ENCODE results near the gene CCDC154.
"Not testable (repeated sequence)": the region's sequence is repeated elsewhere in the genome, so short reads cannot be mapped to it uniquely, and the experiment has no call there.

Gene CCDC154

DNA sequence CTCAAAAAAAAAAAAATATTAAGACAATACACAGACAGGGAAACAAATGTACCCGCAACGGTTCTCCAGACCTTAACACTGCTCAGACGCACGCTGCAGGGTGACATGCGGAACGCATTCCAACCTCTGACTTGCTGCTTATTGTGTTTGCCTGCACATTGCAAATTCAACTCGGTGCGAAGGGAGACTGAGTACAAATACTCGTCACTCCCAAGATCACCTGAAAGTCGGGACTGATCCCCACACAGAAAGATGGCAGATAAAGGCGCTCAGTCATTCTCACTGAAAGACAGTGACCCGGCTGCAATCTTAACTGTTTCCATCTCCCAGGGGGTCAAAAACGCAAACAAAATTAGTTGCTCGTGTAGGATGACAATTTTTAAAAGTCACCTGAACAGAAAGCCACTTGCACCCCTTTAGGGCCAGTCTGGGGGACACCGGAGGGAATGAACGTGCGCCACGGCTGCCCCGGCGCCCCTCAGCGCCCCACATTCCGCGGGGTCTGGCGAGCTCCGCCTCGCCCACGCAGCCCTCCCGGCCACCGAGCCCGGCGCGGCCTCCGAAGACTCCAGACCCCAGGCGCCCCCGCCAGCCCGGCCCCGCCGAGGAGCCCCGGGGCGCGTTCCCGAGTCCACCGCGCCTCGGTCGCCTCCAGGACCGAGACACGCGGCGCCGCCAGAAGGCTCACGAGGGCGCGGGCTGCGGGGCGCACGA lies 29.9 kb upstream of the CCDC154 start:
- no peak for DNase-seq

DNA sequence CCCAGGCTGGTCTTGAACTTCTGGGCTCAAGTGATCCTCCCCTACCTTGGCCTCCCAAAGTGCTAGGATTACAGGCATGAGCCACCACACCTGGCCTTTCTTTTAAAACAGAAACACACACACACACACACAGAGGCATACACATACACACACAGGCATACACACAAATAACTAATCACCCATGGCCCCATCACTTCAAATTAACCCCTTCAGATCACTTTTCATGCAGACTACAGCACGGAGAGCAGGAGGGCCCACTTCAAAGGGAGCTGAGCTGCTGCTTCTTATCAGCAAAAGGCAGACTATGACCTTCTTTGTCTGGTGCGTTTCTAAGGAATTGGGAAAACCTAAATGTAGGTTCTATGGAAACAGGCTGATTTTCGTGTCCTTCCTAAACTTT lies 28.6 kb upstream of the CCDC154 start:
- DNase-seq: no peak

DNA sequence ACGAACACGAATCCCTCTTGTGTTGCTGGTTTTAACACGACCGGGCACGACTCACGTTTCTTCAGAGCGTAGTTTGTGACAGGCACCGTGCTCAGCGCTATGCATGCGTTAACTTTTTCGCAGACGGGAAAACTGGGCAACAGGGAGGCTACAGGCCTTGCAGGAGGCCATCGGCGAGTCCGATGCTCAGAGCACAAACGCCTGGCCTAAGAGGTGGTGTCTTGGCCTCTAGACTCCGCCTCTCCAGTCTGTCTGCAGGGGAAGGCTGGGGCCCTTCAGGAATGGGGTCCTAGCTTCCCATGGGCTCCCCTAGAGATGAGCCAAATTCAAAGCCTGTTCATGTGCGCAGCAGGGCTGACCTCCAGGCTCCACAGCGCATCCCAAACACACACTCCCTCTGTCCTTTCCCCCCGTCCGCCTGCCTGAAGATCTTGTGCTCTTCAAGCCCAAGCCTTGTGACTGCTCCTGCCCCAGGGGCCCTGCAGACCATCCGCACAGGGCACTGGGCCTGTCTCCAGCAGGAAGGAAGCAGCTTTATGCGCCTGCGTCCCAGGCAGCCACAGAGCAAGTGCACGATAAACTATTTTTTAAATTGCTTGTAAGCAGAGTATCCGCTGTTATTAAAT lies 27.3 kb upstream of the CCDC154 start:
- DNase-seq: no peak

DNA sequence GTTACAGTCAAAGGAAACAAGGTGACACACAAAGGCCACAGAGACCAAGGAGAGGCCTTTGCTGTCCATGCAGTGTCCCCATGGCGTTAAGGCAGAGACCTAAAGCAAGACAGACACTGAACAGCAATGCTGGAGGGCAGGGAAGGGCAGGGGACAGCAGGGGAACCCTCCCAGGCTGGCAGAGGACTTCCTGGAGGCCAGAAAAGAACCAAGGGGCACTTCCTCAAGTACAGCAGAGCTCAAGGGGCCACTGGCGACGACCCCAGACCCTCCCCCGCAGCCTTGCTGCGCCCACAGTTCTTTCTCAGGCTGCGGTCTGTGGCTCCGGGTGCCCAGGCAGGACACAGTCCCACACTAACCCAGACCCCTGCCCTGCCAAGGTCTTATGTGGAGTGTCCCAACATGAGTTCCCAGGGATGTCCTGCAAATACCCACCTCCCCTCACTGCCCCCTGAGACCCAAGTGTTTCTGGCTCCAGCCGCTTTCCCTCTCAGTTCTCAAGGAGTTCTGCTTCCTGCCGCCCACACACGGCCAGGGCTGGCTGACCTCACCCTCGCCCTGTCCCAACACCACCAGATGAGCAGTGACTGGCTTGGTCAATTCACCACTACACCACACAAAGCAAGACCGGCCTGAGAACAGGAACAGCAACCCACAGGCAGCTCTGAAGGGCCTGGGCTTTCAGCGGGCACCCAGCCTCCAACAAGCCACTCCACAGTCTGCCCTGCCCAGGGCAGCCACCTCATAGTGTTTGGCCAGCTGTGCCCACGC lies 26.3 kb upstream of the CCDC154 start:
- DNase-seq: no peak

DNA sequence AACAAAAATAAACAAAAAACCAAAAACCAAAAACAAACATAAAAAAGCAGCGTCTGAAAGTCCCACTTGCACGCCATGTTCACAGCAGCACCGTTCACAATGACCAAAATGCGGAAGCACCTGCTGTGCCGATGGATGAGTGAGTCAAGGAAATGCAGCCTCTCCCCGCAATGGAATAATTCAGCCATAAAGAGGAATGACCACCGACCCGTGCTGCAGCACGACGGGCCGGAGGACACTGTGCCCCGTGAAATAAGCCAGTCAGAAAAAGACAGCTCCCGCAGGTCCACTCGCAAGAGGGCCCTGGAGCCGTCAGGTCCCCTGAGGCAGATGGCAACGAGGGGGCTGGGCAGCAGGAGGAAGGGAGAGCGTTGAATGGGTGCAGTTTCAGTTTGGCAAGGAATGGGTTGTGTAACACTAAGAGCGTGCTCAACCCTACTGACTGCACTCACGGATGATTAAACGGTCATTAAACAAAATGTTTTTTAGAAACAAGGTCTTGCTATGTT lies 25.4 kb upstream of the CCDC154 start:
- no peak for DNase-seq

DNA sequence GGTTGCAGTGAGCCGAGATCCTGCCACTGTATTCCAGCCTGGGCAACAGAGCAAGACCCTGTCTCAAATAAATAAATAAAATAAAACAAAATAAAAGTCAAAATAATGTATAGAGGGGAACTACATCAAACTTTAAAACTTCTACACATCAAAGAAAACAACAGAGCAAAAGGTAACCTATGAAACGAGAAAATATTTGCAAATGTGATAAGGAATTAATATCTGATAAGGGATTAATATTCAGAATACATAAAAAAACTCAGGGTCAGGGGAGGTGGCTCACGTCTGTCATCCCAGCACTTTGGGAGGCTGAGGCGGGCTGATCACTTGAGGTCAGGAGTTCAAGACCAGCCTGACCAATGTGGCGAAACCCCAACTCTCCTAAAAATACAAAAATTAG lies 24.8 kb upstream of the CCDC154 start:
- not testable (repeated sequence) for DNase-seq

DNA sequence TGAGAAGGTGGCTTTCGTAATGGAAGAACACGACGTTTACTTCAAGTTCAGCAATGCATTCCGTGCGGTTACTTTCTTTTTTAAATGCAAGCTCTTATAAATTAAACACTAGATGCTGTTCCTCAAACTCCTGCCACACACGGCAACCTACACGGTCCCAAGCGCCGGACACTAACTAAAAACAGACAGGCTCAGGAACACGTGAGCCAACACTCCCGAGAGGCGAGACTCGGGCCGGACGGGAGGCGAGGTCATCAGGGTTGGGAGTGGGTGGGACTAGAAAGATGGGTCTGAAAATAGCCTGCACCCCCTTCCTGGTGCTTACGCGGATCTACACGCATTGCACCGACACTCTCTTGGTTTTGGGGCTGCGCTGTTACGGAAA lies 24.1 kb upstream of the CCDC154 start:
- no peak for DNase-seq

DNA sequence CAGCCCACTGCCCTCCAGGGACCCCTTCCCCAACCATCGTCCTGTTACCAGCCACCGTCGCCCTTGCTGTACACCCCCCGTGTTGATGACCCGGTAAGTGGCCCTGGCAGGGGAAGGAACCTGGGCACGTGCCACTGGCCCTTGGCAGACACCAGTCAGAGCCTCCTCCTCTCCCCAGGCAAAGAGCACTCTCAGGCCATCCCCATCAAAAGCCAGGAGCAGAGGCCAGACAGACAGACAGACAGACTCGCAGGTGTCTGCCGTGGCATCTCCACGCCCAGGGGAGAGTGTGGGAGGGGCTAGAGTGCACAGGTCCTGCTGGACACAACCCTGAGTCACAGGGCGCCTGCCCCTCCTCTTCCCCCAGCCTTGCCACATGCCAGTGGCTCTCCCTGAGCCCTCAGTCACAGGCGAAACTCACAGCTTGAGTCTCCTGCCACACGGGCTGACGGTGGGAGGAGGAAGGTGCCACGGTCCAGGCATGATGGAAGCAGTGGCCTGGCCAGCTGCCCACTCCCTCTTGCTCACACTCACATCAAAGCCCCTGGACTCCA lies 22.7 kb upstream of the CCDC154 start:
- DNase-seq: no peak

DNA sequence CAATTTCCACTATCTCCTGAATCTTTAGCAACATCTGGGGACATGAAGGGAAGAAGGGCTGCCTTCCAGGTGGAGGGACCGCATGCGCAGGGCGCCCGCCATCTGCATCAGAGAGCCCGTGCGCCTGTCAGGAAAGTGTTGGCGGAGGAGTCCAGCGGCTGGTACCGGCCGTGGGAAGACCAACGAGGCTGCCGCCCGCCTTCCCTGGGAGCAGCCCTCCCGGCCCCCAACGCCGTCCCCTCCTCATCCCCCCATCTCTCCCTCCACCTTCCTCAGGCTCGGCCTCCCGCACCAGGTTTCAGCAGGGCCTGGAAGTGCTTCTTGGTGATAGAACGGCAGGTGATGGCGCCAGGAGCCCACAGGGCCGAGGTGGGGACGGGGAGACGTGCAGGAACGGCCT lies 21.7 kb upstream of the CCDC154 start:
- DNase-seq: no peak

DNA sequence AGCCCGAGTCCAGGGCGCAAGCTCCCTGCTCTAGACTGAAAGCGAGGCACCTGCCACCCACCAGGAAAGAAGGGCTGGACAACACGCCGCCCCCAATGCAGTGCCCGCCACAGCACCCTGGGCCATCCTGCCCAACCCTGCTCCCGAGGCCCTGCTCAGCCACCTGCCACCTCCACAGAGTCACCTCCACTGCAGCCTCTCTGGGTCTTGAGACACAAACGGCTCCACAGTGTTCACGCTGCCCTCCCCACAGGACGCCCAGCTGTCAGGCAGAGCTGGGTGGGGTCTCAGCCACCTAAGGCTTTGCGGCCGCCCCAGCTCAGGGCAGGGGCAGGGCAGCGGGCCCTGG lies 21.2 kb upstream of the CCDC154 start:
- DNase-seq: no peak

DNA sequence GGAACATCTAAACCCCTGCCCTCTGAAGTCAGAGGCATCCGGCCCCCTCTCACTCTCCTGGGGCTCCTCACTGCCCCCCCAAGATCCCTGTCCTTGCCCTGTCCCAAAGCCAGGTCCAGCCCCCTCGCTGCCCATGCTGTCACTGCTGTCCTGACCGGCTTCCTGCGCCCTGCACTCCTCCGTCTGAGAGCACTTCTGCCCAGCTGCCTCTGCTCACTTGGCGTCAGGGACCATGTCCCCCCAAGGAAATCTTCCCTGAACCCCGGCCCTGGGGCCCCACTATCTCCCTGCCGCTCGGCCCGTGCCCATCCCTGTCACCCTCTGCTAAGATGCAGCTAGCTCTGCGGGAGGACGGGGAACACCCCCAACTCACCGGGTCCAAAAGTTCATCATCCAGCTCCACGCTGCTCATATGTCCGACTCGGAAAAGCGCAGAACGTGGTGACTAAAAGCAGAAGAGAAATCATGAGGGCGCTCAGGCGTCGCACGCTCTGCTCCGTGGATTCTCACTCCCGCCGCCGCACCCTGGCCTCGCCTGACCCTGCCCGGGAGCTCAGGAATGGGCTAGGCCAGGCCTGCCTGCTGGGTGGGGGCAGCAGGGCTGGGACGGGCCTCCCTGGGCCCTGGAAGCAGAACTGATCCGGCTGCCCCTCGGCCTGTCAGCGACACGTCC lies 20.7 kb upstream of the CCDC154 start:
- no peak for DNase-seq

DNA sequence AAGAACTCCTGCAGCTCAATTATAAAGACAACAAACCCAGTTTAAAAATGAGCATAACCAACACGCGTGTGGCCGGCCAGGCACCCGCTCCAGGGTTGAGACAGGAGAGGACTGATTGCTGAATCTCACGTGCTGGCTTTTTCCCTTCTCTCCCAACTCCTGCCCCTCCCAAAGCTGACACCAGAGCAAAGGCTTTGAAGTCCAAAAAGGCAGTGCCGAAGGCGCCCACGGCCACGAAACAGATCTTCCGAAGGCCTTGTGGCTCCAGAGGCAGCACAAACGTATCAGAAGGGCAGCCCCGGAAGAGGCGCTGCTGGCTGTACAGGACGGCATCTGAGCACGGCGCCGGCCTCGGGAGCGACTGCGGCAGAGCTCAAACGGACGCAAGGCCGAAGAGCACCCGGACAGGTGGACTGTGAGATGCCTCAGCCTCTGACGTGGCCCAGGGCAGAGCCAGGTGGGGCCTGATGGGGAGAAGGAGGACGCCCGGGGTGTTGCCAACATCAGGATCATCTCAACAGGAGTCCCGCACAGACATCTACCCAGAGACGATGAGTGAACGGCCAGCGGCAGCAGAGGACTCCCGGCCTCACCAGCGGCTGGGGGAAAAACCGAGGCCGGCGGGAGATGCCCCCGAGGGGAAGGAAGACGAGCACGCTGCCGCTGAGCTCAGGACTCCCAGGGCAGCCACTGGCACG lies 20.0 kb upstream of the CCDC154 start:
- no peak for DNase-seq

DNA sequence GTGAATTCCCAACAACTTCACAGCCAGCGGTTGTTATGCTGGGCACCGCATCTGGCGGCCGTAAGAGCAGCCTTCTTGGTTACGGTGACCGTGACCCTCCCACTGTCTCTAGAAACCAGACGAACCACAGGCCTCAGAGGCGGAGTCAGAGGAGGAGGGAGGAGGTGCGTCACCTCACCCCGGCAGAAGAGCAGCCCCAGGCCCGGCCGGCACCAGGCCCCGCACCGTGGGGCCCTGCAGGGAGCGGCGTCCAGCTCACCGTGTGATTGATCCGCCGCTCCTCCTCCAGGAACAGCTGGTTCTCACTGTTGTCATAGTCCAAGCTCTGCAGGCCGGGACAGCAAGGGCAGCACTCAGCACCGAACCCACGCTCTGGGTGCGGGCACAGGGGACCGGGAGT lies 16.8 kb upstream of the CCDC154 start:
- no peak for DNase-seq

DNA sequence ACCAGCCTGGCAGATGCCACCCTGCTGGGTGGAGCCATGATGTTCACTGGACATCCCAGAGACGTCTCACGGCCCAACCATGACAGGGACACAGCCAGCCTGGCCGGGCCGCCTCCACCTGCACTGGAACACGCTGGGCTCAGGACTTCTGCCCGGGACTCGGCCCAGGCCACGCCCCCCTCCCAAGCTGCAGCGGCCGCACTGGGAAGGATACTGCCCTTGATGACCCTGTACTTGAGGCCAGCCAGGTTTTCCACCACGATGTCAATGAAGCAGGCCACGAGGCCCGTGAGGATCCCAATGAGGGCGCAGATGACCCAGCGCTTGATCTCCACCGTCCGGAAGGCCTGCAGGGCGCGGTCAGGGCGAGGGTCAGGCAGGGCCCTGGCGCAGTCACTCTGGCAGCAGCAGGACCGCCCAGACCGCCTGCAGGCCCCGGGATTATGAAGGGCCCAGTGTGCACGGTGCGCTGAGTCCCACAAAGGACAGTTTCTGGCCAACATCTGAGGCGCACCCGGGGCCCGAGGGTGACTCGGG lies 16.3 kb upstream of the CCDC154 start:
- no peak for DNase-seq

DNA sequence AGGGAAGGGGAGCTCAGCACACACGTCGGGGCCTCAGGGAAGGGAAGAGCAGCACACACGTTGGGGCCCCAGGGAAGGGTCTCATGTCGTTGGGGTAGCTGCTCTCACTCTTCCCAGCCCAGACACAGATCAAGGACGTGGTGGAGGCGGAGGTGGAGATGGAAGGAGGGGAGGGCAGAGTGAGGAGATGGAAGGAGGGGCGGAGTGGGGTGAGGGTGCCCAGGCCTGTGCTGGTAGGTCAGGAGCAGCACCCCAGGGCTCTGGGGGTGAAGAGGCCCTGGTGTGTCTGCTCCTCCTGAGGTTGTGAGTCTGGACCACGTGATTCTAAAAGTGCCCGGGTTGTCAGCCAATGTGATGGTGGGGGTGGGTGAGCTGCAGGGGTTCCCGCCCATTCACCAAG lies 15.6 kb upstream of the CCDC154 start:
- DNase-seq: no peak

DNA sequence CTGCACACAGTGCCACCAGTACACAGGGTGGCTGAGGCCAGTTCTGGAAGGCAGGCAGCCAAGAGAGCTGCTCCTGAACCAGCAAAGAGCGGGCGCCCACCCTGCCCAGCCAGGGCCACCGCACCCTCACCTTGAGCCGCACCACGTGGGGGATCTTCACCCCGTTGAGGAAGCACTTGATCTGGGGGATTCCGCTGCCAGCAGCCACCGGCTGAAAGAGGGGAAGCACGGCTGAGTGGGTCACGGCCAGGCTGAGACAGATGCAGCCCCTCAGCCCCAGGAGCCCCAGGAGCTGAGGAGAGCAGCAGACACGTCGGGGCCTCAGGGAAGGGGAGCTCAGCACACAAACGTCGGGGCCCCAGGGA lies 14.6 kb upstream of the CCDC154 start:
- DNase-seq: no peak

DNA sequence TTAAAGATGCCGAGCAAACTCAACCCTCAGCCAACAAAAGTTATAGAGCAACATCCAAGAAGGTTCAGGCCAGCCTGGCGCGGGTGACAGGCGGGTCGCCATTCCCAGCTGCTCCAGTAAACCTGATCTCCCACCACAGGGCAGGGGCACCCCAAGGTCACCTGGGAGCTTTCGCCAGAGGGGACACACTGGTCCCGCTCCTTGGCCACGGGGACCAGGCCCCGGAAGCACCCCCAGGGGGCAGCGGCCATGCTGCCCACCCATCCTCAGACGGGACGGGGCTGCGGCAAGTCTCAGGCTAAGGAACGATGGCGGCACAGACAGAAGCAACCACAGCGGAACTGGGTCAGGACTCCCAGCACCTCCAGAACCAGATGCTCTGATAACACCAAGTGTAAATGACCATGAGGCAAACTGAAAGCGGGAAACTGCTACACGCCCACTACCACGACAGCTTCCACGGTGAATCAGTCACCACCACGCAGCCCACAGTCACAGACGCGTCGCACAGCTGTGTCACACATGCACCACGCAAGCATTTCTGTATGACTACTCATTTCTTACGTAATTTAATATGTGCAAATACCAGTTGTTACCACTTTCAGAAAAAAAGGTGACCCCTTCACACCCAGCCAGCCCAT lies 14.1 kb upstream of the CCDC154 start:
- no peak for DNase-seq

DNA sequence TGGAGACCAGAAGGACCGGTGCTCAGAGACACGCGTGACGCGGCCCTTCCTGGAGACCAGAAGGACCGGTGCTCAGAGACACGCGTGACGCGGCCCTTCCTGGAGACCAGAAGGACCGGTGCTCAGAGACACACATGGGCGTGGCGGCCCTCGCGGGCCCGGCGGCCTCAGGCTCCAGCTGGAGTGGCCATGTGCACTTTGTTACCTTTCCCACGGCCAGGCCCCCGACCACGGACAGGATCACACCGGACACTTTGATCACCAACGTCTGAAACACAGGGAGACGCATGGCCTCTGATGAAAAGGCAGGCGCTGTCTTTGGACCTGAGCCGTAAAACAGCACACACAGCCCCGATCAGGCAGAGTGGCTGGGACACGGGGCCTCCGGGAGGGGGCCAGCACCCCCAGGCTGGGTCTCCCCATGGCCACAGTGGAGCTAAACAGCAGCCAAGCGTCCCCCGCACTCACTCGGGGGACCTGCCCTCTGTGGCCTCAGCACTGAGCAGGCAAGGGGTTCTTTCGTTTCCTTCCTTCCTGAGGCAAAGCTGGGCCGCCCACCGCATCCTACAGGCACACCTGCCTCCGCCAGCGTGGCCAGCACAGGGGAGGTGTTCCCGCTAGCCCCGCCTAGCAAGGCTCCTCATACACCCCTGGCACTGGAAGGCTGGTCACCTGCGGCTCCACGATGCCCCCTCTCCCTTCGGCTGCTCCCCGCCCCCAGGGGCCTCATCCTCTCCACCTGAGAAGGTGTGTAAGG lies 13.3 kb upstream of the CCDC154 start:
- no peak for DNase-seq

DNA sequence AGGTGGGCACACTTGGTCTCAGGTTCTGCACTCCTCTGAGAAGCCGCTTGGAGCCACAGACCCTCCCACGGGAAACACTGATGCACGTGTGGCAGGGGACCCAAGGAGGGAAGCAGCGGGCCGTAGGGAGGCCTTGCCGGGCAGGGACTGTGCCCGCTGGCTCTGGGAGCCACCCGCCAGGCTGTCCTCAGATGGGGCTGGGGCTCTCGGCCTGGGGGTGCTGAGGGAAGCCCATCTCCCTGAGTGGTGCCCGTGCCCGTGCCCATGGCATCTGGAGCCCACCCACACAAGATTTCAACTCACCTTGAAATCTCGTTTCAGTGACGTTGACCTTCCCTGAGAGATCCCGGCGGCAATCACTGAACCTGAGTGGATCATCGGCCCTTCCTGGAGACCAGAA lies 12.6 kb upstream of the CCDC154 start:
- no peak for DNase-seq

DNA sequence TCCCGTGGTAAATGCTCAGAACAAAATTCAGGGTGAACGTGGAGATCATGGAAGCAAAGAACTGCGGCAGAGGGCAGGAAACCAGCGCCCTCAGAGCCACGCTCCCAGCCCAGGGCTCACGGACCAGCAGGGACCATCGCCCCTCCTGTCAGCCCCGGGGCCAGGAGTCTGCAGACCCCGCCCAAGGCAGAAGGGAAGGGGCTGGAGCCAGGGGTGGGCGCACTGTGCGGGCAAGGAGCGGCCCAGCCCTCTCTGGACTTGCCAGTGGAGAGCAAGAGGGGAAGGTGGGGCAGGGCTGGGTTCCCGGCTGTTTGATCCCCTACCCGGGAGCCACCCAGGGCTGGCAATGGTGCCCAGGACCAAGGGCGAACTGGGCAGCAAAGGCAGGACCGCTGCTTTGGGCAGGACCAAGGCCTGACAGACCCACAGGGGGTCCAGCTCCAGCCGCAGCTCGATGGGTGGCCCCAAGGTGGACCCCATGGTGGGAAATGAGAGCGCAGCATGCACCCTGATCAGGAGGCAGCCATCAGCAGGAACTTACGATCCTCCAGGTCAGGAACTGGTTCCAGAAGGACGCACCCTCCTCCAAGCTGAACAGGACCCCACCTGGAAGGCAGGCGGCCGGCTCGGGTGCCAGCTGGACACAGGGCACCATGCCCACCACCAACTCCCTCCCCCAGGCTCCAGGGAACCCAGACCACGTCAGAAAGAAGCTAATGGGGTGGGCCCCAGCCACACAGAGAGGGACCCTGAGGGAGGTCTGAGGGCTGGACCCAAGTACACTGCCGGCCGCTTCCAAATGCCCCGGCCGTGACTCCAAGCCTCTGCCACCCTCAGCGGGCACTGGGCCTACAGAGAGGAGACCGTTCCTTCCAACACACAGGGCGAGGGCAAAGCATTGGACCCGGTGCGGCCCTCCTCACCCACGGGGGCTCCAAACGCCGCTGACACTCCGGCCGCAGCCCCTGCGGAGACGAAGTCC lies 11.1 kb upstream of the CCDC154 start:
- DNase-seq: no peak
